ENCODE results near the gene KMT5C.

DNA sequence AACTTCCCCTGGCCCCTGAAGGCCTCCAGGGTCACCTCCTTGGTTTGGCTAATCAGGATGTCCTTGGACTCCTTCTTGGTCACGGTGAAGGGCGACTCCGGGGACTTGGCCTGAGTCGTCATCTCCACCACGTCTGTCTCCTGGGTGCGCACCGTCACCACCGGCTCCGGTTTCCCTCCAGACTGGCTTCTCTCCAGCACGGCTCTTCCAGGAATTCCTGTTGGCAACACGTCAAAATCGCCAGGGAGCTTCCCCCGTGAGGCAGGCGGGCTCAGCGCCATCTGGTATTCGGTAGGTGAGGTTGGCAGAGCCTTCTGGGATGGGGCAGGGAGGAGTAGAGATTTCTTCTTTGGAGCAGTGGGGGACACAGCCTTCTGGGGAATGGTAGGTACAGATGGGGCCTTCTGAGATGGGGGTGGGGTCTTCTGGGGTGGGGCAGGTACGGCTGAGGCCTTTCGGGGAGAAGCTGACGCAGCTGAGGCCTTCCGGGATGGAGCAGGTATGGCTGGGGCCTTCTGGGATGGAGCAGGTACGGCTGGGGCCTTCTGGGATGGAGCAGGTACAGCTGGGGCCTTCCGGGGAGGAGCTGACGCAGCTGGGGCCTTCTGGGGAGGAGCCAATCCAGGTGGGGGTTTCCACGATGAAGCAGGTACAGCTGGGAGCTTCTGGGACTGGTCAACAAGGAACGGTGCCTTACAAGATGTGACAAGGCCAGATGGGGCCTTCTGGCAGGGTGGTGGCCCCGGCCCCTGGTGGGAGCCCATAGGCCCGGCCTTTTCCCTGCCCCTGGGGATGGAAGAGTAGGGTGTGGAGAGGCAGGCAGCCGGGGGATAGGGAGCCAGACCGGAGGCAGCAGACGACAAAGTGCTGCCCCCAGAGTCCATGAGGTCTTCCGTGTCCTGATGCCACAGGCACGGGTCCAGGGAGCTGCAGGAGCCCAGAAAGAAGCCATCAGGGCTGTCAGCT, 19.6 kb downstream of the KMT5C start:
- TF ChIP-seq, protein P1, sequence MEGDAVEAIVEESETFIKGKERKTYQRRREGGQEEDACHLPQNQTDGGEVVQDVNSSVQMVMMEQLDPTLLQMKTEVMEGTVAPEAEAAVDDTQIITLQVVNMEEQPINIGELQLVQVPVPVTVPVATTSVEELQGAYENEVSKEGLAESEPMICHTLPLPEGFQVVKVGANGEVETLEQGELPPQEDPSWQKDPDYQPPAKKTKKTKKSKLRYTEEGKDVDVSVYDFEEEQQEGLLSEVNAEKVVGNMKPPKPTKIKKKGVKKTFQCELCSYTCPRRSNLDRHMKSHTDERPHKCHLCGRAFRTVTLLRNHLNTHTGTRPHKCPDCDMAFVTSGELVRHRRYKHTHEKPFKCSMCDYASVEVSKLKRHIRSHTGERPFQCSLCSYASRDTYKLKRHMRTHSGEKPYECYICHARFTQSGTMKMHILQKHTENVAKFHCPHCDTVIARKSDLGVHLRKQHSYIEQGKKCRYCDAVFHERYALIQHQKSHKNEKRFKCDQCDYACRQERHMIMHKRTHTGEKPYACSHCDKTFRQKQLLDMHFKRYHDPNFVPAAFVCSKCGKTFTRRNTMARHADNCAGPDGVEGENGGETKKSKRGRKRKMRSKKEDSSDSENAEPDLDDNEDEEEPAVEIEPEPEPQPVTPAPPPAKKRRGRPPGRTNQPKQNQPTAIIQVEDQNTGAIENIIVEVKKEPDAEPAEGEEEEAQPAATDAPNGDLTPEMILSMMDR (IDR thresholded peaks at IDR 0.05; ENCODE audit: low read depth, low read length) = no peak
- TF ChIP-seq EZH2phosphoT487 (IDR thresholded peaks at IDR 0.05; ENCODE audit: low read depth) = no peak

Measured in OCI-LY3 (cell line).